ENCODE data around the gene AGK.
"Not testable (repeated sequence)": the region's sequence is repeated elsewhere in the genome, so short reads cannot be mapped to it uniquely, and the experiment has no call there.

The AGK gene

GRCh38 chr7:141685285-141686023 lies 134.2 kb downstream of the AGK start:
- DNase-seq: peak; percentile 55

GRCh38 chr7:141686074-141686473 lies 134.9 kb downstream of the AGK start:
- DNase-seq: no peak

GRCh38 chr7:141686670-141687069 lies 135.5 kb downstream of the AGK start:
- DNase-seq: no peak

DNA sequence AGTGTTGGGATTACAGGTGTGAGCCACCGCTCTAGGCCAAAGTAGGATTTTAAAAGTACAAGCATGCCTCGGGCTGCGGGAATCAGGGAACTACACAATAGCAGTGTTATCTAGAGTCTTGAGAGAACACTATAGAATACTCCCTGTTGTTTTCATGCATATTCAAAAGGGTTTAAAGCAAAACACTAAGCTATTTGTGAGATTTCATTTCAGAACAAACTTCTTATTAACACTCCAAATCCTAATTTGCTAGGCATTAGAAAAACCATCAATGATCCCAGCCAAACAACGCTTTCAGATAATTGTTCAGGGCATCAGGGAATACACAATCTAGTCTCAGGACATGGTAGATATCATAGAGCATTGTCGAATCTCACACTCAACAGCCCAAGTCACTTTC lies 136.8 kb downstream of the AGK start:
- no peak for DNase-seq

GRCh38 chr7:141689072-141689825 lies 138.0 kb downstream of the AGK start:
- not testable (repeated sequence) for DNase-seq

DNA sequence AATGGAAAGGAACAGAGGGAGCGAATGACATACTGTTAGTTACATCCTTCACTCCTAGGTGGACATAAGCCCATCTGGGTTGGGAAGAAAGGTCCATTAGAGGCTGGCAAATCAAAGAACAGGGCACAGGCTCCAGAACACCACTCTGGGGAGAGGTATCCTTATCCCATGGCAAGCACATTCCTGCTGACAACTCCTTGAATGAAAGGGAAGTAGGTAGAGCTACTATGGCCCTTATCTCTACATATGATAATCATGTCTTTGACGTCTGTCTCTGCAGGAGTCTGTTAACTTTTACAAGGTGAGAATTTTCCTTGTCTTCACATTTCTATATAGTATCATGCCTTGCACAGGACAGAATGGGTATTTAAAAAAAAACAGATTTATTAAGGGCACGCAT lies 140.3 kb downstream of the AGK start:
- DNase-seq: no peak

DNA sequence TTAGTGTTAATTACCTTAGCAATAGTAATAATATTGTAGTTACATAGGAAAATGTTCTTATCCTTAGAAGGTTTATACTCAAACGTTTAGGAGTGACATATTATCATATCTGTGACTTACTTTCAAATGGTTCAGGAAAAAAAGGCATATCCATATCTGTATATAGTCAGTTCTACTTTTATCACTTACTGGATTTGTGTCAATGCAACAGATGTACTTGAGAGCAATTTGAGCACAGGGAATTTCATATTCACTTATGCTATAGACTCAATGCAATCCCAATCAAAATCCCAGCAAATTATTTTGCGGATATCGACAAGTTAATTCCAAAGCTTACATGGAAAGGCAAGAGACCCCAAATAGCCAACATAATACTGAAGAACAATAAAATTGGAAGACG lies 140.8 kb downstream of the AGK start:
- DNase-seq: no peak

GRCh38 chr7:141693082-141693481 lies 141.9 kb downstream of the AGK start:
- DNase-seq: no peak

DNA sequence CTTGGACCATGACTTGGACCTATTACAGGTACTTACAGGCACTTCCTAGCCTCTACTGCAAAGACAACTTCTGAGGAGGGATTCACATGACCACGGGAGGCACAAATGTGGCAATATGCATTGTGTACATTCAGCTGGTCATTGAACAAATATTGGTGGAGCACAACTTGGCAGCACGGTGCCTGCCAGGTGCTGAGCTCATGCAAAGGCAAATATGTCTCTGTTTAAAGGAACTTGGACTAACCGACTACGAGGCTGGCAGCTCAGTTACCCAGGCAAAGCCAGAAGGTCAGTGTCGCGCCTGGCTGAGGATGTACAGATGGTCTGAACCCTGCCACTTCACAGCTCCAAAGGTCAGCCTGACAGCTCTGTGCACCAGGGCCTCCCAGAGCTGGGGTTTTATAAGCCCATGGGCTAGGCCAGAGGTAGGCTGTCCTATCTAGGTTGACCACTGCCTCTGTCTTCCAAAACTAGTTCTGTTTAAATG lies 144.6 kb downstream of the AGK start:
- DNase-seq: no peak

DNA sequence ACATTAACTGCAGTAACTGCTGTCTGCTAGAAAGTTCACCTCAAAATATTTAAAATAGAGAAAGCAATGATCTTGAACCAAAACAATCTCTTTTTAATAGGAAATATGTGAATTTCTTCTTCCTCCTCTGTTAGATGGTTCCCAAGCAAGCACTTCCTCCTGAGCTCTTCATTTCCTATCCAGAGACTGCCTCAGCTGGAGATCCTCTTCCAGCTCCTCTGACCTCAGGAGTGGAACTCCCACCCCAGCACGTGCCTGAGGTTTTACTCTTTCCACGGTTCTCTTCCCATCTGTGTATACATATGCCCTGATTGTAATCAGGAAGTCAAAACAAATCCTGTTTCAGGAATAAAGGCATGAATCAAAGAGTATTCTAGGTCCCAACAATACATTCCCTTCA lies 145.1 kb downstream of the AGK start:
- DNase-seq: no peak

DNA sequence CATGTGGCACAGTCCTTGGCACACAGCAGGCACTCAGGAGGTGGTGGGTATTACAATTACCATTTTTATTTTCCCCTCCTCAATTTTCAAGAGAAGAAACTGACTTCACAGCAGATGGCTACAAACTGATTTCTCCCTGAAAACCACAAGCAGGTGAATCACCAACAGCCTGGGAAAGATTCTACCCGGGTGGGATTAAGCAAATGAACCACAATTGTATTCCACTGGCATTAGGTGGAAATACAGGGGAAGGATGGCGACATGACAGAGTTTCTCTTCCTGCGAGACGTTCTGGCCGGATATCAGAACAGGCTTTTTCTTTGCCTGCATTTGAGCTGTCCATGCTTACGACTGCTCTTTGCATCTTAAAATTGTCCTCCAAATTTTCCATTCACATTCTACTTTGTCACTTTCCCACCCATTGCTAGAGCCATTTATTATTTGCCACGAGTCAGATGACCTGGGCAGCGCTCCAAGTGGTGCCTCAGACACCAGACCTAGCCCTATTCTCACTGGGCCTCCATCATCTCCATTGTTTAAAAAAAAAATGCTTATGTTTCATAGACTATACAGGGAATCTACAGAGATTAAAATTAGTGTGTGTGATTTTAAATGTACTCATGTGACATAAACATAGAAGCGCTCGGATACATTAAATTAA lies 146.1 kb downstream of the AGK start:
- DNase-seq: peak; percentile 70

- peak; percentile 25 for DNase-seq
Observed at GRCh38 chr7:141698247-141699015, 147.2 kb downstream of the AGK start.

DNA sequence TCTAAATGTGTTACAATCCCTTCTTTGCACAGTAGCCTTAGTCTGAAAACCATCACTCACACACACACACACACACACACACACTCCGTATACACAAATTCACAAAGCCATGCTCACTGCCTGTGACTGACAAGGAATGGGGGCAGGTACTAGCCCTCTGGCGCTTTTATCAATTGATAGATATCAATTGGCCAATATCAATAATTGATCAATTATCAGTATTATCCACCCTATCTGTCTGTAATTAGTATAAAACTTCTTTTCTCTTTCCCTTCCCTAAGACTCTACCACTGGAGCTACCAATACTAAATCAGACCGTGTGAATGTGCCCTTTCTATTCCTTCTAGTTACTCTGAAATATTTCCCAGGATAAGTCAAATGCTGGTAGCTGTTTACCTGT lies 148.7 kb downstream of the AGK start:
- DNase-seq: no peak

GRCh38 chr7:141700296-141700847 lies 149.2 kb downstream of the AGK start:
- peak; percentile 21 for DNase-seq

DNA sequence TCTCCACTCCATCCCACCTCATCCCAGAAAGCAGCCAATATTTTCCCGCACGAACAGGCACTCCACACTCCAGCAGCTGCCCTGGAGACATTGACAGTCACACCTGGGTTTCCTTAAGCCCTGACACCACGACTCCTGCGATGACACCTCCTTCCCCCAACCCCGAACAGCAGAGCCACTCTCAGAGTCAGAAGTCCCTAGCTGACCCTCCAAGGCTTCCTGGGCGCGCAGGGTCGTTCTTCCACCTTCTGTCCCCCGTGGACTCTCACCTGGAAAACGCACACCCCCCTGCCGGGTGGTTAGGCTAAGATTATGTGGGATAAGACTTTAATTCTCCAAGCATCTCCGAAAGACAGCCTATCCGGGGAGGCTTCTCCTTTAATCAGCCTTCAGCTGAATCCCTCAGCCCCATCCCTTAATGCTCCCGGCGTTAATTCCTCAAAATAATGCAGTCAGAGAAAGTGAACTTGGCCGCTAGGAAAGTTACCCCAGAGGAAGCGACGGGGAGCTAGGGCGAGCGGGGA lies 149.7 kb downstream of the AGK start:
- DNase-seq: peak; percentile 28

GRCh38 chr7:141701489-141702046 lies 150.4 kb downstream of the AGK start:
- DNase-seq: peak; percentile 28

- peak; percentile 51 for DNase-seq
Observed at GRCh38 chr7:141702047-141702567, 150.9 kb downstream of the AGK start, which contains the start of gene DENND11. TSS of gene DENND11 (minus strand) at chr7:141702166. CDS start at chr7:141702153, 13 bp downstream.

DNA sequence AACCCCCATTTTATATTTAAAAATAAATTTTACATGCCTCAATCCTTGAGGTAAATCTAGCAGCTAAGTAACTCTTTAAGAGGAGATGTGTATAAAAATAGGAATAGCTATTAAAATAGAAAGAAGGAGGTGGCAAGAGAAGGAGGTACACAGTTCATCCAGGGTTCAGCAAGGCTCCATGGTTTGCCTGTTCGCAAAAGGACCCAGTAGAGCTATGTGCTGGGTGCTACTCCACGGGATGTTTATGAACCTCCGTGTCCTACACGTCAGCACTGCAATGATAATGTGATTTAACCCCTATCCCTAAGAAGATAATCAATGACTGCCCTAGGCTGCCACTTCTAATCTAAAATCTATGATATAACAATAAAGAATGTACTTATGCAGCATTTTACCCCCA lies 151.7 kb downstream of the AGK start:
- no peak for DNase-seq

DNA sequence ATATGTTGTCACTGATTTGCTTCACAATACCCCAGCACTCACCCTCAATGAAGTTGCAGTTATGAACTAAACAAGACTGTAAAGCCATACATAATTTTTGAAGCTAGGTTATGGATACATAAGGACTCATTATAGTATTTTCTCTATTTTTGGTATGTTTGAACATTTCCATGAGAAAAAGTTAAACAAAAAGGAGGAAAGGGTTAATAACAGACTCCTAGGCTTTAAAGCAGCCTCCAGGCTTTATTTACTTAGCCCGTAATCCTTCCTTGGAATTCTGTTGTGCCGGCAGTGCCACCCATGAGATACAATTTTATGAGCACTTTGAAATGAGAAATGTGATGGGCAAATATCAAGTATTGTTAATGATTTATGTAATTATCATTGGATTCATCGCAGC lies 152.9 kb downstream of the AGK start:
- no peak for DNase-seq

DNA sequence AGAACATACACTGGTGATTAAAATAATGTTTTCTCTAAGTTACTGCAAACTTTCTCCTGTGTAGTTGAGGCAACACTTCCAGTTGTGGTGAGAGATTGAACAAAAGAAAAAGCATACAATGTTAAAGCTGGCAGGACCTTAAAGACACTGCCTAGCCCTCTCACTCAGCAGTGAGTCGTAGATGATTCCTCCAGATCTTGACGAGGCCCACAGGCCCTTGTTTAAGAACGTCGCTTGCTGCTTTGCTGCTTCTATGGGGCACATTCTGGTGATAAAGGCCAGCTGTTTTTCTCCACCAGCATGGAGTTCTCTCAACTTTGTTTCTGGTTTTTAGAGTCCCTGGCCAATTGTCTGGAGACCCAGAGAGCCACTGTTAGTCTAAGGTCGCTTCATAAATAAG lies 153.5 kb downstream of the AGK start:
- no peak for DNase-seq
